Measurements from ENCODE around the gene ST6GALNAC6. TPM values are rescaled to one million over a fixed set of nuclear protein-coding genes. Genes with fewer than 3 reads are reported as not detected.

The ST6GALNAC6 gene
- 10 to 100 TPM; 44.5 to 45.1 TPM for total RNA-seq

- Mint-ChIP-seq H3K36me3 (peaks cover 43% of the 10 kb centered on the region), H3K27ac (peak within 1 kb of the TSS; percentile 83), H3K4me1 (peaks cover 36% of the 10 kb centered on the region), H3K27me3 (no peaks in the 10 kb centered on the region), H3K4me3 (peak within 1 kb of the TSS; percentile 88), H3K9me3 (peaks cover 1% of the 10 kb centered on the region)
- peak; percentile 87 for DNase-seq
These were observed at the start of gene ST6GALNAC6 for GRCh38 chr9:127899128-127899943. Gene ST6GALNAC6 (minus strand): TSS chr9:127899603. CDS start chr9:127897981, 1,622 bp downstream.

- Mint-ChIP-seq H3K4me3 (no peak overlapping the region), H3K9me3 (no peaks in the 10 kb centered on the region), H3K27ac (peak overlapping the region; percentile 72), H3K4me1 (peaks cover 66% of the 10 kb centered on the region), H3K36me3 (peaks cover 25% of the 10 kb centered on the region), H3K27me3 (no peaks in the 10 kb centered on the region)
- DNase-seq = no peak
These were observed 48.7 kb upstream of the ST6GALNAC6 start for GRCh38 chr9:127947841-127948710.

- peak overlapping the region; percentile 74 for H3K27ac Mint-ChIP-seq
- H3K4me3 Mint-ChIP-seq = no peak overlapping the region
- peaks cover 59% of the 10 kb centered on the region for H3K4me1 Mint-ChIP-seq
- no peaks in the 10 kb centered on the region for H3K27me3 Mint-ChIP-seq
- H3K9me3 Mint-ChIP-seq = no peaks in the 10 kb centered on the region
- no peak for DNase-seq
- peaks cover 28% of the 10 kb centered on the region for H3K36me3 Mint-ChIP-seq
These were observed 47.3 kb upstream of the ST6GALNAC6 start for GRCh38 chr9:127946728-127947127.

GRCh38 chr9:127945942-127946341 is 46.5 kb upstream of the ST6GALNAC6 start:
- no peaks in the 10 kb centered on the region for H3K9me3 Mint-ChIP-seq
- H3K4me3 Mint-ChIP-seq = no peak overlapping the region
- peaks cover 24% of the 10 kb centered on the region for H3K36me3 Mint-ChIP-seq
- peaks cover 53% of the 10 kb centered on the region for H3K4me1 Mint-ChIP-seq
- H3K27ac Mint-ChIP-seq = peak overlapping the region; percentile 54
- H3K27me3 Mint-ChIP-seq = no peaks in the 10 kb centered on the region
- no peak for DNase-seq

GRCh38 chr9:127945338-127945737 is 45.9 kb upstream of the ST6GALNAC6 start:
- Mint-ChIP-seq H3K36me3 (peaks cover 20% of the 10 kb centered on the region), H3K27me3 (no peaks in the 10 kb centered on the region), H3K4me3 (no peak overlapping the region), H3K9me3 (no peaks in the 10 kb centered on the region), H3K4me1 (peaks cover 46% of the 10 kb centered on the region), H3K27ac (peak overlapping the region; percentile 42)
- no peak for DNase-seq

GRCh38 chr9:127944586-127945218 is 45.3 kb upstream of the ST6GALNAC6 start:
- no peaks in the 10 kb centered on the region for H3K27me3 Mint-ChIP-seq
- peak overlapping the region; percentile 60 for H3K27ac Mint-ChIP-seq
- no peaks in the 10 kb centered on the region for H3K9me3 Mint-ChIP-seq
- peaks cover 40% of the 10 kb centered on the region for H3K4me1 Mint-ChIP-seq
- no peak overlapping the region for H3K4me3 Mint-ChIP-seq
- H3K36me3 Mint-ChIP-seq = peaks cover 17% of the 10 kb centered on the region
- no peak for DNase-seq

- Mint-ChIP-seq H3K36me3 (peaks cover 17% of the 10 kb centered on the region), H3K27ac (peak overlapping the region; percentile 88), H3K4me1 (peaks cover 37% of the 10 kb centered on the region), H3K27me3 (no peaks in the 10 kb centered on the region), H3K4me3 (no peak overlapping the region), H3K9me3 (no peaks in the 10 kb centered on the region)
- DNase-seq = peak; percentile 84
These were observed 44.3 kb upstream of the ST6GALNAC6 start for GRCh38 chr9:127943731-127944144.

- Mint-ChIP-seq H3K27ac (peak overlapping the region; percentile 66), H3K27me3 (no peaks in the 10 kb centered on the region), H3K4me3 (no peak overlapping the region), H3K36me3 (peaks cover 17% of the 10 kb centered on the region), H3K4me1 (peaks cover 35% of the 10 kb centered on the region), H3K9me3 (no peaks in the 10 kb centered on the region)
- no peak for DNase-seq
These were observed 43.7 kb upstream of the ST6GALNAC6 start for GRCh38 chr9:127943011-127943662.

GRCh38 chr9:127942216-127943010 is 43.0 kb upstream of the ST6GALNAC6 start:
- peak; percentile 58 for DNase-seq
- H3K36me3 Mint-ChIP-seq = peaks cover 15% of the 10 kb centered on the region
- H3K9me3 Mint-ChIP-seq = no peaks in the 10 kb centered on the region
- no peak overlapping the region for H3K4me3 Mint-ChIP-seq
- peaks cover 4% of the 10 kb centered on the region for H3K27me3 Mint-ChIP-seq
- H3K27ac Mint-ChIP-seq = peak overlapping the region; percentile 66
- peaks cover 32% of the 10 kb centered on the region for H3K4me1 Mint-ChIP-seq

- no peak overlapping the region for H3K4me3 Mint-ChIP-seq
- peaks cover 4% of the 10 kb centered on the region for H3K27me3 Mint-ChIP-seq
- H3K27ac Mint-ChIP-seq = no peak overlapping the region
- H3K4me1 Mint-ChIP-seq = peaks cover 28% of the 10 kb centered on the region
- no peak for DNase-seq
- peaks cover 17% of the 10 kb centered on the region for H3K36me3 Mint-ChIP-seq
- no peaks in the 10 kb centered on the region for H3K9me3 Mint-ChIP-seq
These were observed 42.5 kb upstream of the ST6GALNAC6 start for GRCh38 chr9:127941961-127942215.

- Mint-ChIP-seq H3K27me3 (peaks cover 4% of the 10 kb centered on the region), H3K27ac (peak overlapping the region; percentile 65), H3K4me1 (peaks cover 31% of the 10 kb centered on the region), H3K4me3 (no peak overlapping the region), H3K36me3 (peaks cover 18% of the 10 kb centered on the region), H3K9me3 (no peaks in the 10 kb centered on the region)
- DNase-seq = no peak
These were observed 41.9 kb upstream of the ST6GALNAC6 start for GRCh38 chr9:127941062-127941960.

- Mint-ChIP-seq H3K9me3 (no peaks in the 10 kb centered on the region), H3K36me3 (peaks cover 26% of the 10 kb centered on the region), H3K4me1 (peaks cover 36% of the 10 kb centered on the region), H3K27ac (peak overlapping the region; percentile 65), H3K27me3 (peaks cover 4% of the 10 kb centered on the region), H3K4me3 (no peak overlapping the region)
- no peak for DNase-seq
These were observed 41.2 kb upstream of the ST6GALNAC6 start for GRCh38 chr9:127940593-127940992.

- H3K36me3 Mint-ChIP-seq = peaks cover 24% of the 10 kb centered on the region
These were observed 38.9 kb upstream of the ST6GALNAC6 start for GRCh38 chr9:127938298-127938690.

More at GRCh38 chr9:127938298-127938690, 38.9 kb upstream of the ST6GALNAC6 start:
- H3K4me3 Mint-ChIP-seq = peak overlapping the region; percentile 40
- no peaks in the 10 kb centered on the region for H3K9me3 Mint-ChIP-seq
- H3K27ac Mint-ChIP-seq = peak overlapping the region; percentile 80
- H3K4me1 Mint-ChIP-seq = peaks cover 28% of the 10 kb centered on the region
- peaks cover 4% of the 10 kb centered on the region for H3K27me3 Mint-ChIP-seq
- DNase-seq = no peak
